Neural progenitor cell (in vitro differentiated cells): ENCODE measurements around the gene PLA2G4A. TPM values are rescaled to one million over a fixed set of nuclear protein-coding genes. Genes with fewer than 3 reads are reported as not detected.

ENCODE experiments used
- DNase-seq: peaks from one replicate; pipeline ENCODE4 v3.0.0-alpha.2; 2016; ENCODE audit warnings: low spot score
- H2AFZ ChIP-seq: fragments of 200-600 bp; sonication (generic); replicated peaks from 2 replicates; pipeline ENCODE4 v1.6.1; 2016; ENCODE audit warnings: antibody characterized with exemption
- H3F3A ChIP-seq: fragments of 200-600 bp; sonication (generic); 2 replicates; pipeline ENCODE4 v1.6.1; 2016; ENCODE audit warnings: antibody characterized with exemption, low read depth
- H3K27ac ChIP-seq: fragments of 200-600 bp; sonication (generic); 2 replicates; pipeline ENCODE4 v1.5.1; 2016; ENCODE audit warnings: mild to moderate bottlenecking
- H3K27me3 ChIP-seq: fragments of 200-600 bp; sonication (generic); 2 replicates; pipeline ENCODE4 v1.6.1; 2016; ENCODE audit warnings: mild to moderate bottlenecking, moderate library complexity
- H3K36me3 ChIP-seq: fragments of 200-600 bp; sonication (generic); 2 replicates; pipeline ENCODE4 v1.5.1; 2016
- H3K4me1 ChIP-seq: fragments of 200-600 bp; sonication (generic); 2 replicates; pipeline ENCODE4 v1.6.1; 2016; ENCODE audit warnings: mixed run types
- H3K4me2 ChIP-seq: fragments of 200-600 bp; sonication (generic); 2 replicates; pipeline ENCODE4 v1.6.1; 2016
- H3K4me3 ChIP-seq: fragments of 200-600 bp; sonication (generic); 2 replicates; pipeline ENCODE4 v1.5.1; 2016
- H3K79me2 ChIP-seq: fragments of 200-600 bp; sonication (generic); 2 replicates; pipeline ENCODE4 v1.6.1; 2016; ENCODE audit warnings: low read depth
- H3K9ac ChIP-seq: fragments of 200-600 bp; sonication (generic); 2 replicates; pipeline ENCODE4 v1.6.1; 2016
- H3K9me3 ChIP-seq: fragments of 200-600 bp; sonication (generic); 2 replicates; pipeline ENCODE4 v1.5.1; 2016; ENCODE audit warnings: low read depth
- H4K20me1 ChIP-seq: fragments of 200-600 bp; sonication (generic); 2 replicates; pipeline ENCODE4 v1.6.1; 2016; ENCODE audit warnings: low read depth
- H3K27ac Mint-ChIP-seq: 3 replicates; pipeline ENCODE4 v1.8.0; 2021; ENCODE audit warnings: mixed read lengths
- H3K27me3 Mint-ChIP-seq: 2 replicates; pipeline ENCODE4 v1.8.0; 2022; ENCODE audit warnings: low read depth, mild to moderate bottlenecking, inconsistent platforms, moderate library complexity, mixed read lengths; ENCODE audit not compliant: insufficient read depth
- H3K36me3 Mint-ChIP-seq: 3 replicates; pipeline ENCODE4 v1.8.0; 2021; ENCODE audit warnings: mixed read lengths
- H3K4me1 Mint-ChIP-seq: 3 replicates; pipeline ENCODE4 v1.8.0; 2021; ENCODE audit warnings: mixed read lengths
- H3K4me3 Mint-ChIP-seq: 3 replicates; pipeline ENCODE4 v1.8.0; 2021; ENCODE audit warnings: mild to moderate bottlenecking, moderate library complexity, mixed read lengths
- H3K9me3 Mint-ChIP-seq: 3 replicates; pipeline ENCODE4 v1.8.0; 2020; ENCODE audit warnings: mixed read lengths
- EZH2 ChIP-seq: fragments of 200-600 bp; sonication (generic); IDR thresholded peaks from 2 replicates; pipeline ENCODE4 v1.6.1; 2017; ENCODE audit warnings: antibody characterized with exemption, mild to moderate bottlenecking, moderate library complexity
- EZH2phosphoT487 ChIP-seq: fragments of 200-600 bp; sonication (generic); IDR thresholded peaks from 2 replicates; pipeline ENCODE4 v1.6.1; 2017; ENCODE audit warnings: antibody characterized with exemption
- total RNA-seq: library from RNA; depleted of rRNA; stranded (reverse); fragments of >200 nt; gene quantifications from 2 replicates; pipeline ENCODE4 v1.2.3, GENCODE V29; 2015; ENCODE audit warnings: low replicate concordance
- TF ChIP-seq, protein P1 (sequence below): fragments of 200-600 bp; sonication (generic); IDR thresholded peaks from 2 replicates; pipeline ENCODE4 v1.5.1; 2017; ENCODE audit warnings: antibody characterized with exemption, mild to moderate bottlenecking

PLA2G4A gene
- total RNA-seq, 1 donor from 2014 or later = 1.0 TPM

DNA sequence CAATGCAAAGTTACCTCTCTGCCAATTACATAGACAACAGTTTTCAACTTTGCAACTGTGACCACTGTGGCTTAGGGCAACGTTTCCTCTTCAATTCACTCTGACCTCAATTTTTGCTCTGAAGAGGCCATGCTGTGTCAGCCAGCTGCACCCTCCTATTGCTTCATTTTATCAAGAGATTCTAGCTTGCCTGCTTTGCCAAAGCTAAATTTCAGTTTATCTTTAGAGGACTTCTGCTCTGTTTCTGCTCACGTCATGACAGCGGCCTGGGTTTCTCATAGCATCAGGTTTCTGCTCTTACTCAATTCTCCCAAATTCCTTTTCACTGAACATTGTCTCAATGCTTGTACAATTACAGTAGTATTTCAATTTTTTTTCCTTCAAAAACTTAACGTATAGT lies 154.6 kb downstream of the PLA2G4A start:
- Histone ChIP-seq H3F3A (no peaks in the 10 kb centered on the region), H3K4me1 (no peaks in the 10 kb centered on the region), H3K9me3 (no peaks in the 10 kb centered on the region), H3K27me3 (no peaks in the 10 kb centered on the region), H3K9ac (no peak overlapping the region), H3K27ac (no peak overlapping the region), H3K4me3 (no peak overlapping the region), H3K4me2 (no peak overlapping the region), H4K20me1 (no peaks in the 10 kb centered on the region), H2AFZ (no peak overlapping the region), H3K79me2 (no peaks in the 10 kb centered on the region), H3K36me3 (no peaks in the 10 kb centered on the region)
- Mint-ChIP-seq H3K9me3 (no peaks in the 10 kb centered on the region), H3K27ac (no peak overlapping the region), H3K4me3 (no peak overlapping the region), H3K4me1 (no peaks in the 10 kb centered on the region), H3K36me3 (no peaks in the 10 kb centered on the region), H3K27me3 (no peaks in the 10 kb centered on the region)
- TF ChIP-seq EZH2 (no peak), EZH2phosphoT487 (no peak)
- TF ChIP-seq, protein P1, sequence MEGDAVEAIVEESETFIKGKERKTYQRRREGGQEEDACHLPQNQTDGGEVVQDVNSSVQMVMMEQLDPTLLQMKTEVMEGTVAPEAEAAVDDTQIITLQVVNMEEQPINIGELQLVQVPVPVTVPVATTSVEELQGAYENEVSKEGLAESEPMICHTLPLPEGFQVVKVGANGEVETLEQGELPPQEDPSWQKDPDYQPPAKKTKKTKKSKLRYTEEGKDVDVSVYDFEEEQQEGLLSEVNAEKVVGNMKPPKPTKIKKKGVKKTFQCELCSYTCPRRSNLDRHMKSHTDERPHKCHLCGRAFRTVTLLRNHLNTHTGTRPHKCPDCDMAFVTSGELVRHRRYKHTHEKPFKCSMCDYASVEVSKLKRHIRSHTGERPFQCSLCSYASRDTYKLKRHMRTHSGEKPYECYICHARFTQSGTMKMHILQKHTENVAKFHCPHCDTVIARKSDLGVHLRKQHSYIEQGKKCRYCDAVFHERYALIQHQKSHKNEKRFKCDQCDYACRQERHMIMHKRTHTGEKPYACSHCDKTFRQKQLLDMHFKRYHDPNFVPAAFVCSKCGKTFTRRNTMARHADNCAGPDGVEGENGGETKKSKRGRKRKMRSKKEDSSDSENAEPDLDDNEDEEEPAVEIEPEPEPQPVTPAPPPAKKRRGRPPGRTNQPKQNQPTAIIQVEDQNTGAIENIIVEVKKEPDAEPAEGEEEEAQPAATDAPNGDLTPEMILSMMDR = no peak
- DNase-seq = no peak

DNA sequence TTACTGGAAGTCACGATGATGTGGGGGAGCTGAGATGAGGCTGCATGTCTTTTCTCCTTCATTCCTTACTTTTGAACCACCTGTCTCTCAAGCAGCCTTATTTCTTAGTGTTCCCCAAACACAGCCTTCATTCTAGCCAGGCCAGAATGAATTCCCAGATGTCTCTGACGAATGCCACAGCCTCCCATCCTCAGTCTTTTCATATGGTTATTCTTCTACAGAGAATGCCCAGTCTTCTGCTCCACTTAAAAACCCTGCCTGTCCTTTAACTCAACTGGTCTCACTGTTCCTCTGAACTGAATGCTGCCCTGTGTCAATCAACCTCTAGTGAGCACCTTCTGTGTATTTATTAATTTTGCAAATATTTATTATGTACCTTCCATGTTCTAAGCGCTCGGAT lies 156.2 kb downstream of the PLA2G4A start:
- H3K4me1 Mint-ChIP-seq = no peaks in the 10 kb centered on the region
- Histone ChIP-seq H3K79me2 (no peaks in the 10 kb centered on the region), H3K9me3 (no peaks in the 10 kb centered on the region), H2AFZ (no peak overlapping the region), H3K9ac (no peak overlapping the region), H3K4me2 (no peak overlapping the region), H3F3A (no peaks in the 10 kb centered on the region), H4K20me1 (no peaks in the 10 kb centered on the region), H3K4me3 (no peak overlapping the region), H3K27me3 (no peaks in the 10 kb centered on the region), H3K4me1 (no peaks in the 10 kb centered on the region), H3K36me3 (no peaks in the 10 kb centered on the region), H3K27ac (no peak overlapping the region)
- no peak overlapping the region for H3K4me3 Mint-ChIP-seq
- DNase-seq = no peak
- H3K27ac Mint-ChIP-seq = peak overlapping the region; percentile 35
- TF ChIP-seq, protein P1 = no peak
- no peak for TF ChIP-seq EZH2phosphoT487
- TF ChIP-seq EZH2 = no peak
- H3K9me3 Mint-ChIP-seq = no peaks in the 10 kb centered on the region
- no peaks in the 10 kb centered on the region for H3K36me3 Mint-ChIP-seq
- no peaks in the 10 kb centered on the region for H3K27me3 Mint-ChIP-seq

DNA sequence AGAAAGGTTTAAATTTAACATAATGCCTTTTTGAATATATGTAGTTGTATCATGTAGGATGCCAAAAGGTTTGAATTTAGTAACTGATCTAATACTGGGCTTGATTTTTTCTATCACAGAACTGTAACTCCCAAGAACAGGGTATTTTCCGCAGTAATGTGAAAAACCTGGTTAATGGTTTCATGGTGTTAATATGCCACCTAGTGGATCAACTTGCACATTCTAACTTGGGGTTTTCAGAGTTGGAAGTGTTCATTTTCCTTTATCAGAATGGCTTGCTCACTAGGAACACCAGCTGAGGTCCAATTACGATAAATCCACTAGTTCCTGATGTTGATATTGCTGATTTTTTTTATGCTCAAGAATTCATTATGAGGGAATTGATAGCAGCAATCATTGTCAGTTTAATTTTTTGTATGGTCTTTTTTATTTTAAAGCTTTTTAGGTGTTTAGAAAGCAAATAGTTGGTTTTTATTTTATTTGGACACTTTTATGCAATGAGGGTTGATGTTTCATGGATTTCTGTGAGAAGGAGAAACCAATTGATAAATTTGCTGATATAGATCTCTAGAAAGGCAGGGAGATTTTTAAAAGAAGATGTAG lies 157.2 kb downstream of the PLA2G4A start:
- Mint-ChIP-seq H3K9me3 (no peaks in the 10 kb centered on the region), H3K27me3 (no peaks in the 10 kb centered on the region), H3K36me3 (no peaks in the 10 kb centered on the region), H3K4me3 (no peak overlapping the region), H3K4me1 (no peaks in the 10 kb centered on the region), H3K27ac (no peak overlapping the region)
- no peaks in the 10 kb centered on the region for H3K9me3 ChIP-seq
- H3K36me3 ChIP-seq = no peaks in the 10 kb centered on the region
- no peaks in the 10 kb centered on the region for H4K20me1 ChIP-seq
- no peak overlapping the region for H3K4me2 ChIP-seq
- H2AFZ ChIP-seq = peak overlapping the region; percentile 16
- H3K79me2 ChIP-seq = no peaks in the 10 kb centered on the region
- TF ChIP-seq EZH2 = no peak
- TF ChIP-seq, protein P1 = peak; percentile 81
- no peak overlapping the region for H3K9ac ChIP-seq
- peak; percentile 64 for DNase-seq
- H3F3A ChIP-seq = no peaks in the 10 kb centered on the region
- H3K4me1 ChIP-seq = no peaks in the 10 kb centered on the region
- no peaks in the 10 kb centered on the region for H3K27me3 ChIP-seq
- no peak overlapping the region for H3K27ac ChIP-seq
- no peak overlapping the region for H3K4me3 ChIP-seq
